ENCODE data around the gene NPBWR2. TPM values are rescaled to one million over a fixed set of nuclear protein-coding genes. Genes with fewer than 3 reads are reported as not detected.

Gene NPBWR2
- total and polyA plus RNA-seq, 2 donors (not counting 1 experiment from before 2014, with no cell fraction given), result not detected

- TF ChIP-seq CTCF (conservative IDR thresholded peaks at IDR 0.05 in 1 of 2, IDR thresholded peaks at IDR 0.05 in 1 of 2; ENCODE audit: low read depth in 1 of 2, low read length in 2 of 2) (no peak), EZH2 (IDR thresholded peaks at IDR 0.05; ENCODE audit: low read length, missing control alignments) (no peak)
- Histone ChIP-seq H3K9ac (ENCODE audit: insufficient read depth, low read length) (no peak overlapping the region), H3K9me3 (ENCODE audit: control insufficient read depth, insufficient read depth, low read depth, low read length) (no peaks in the 10 kb centered on the region), H3K4me2 (ENCODE audit: extremely low read depth, insufficient read depth, low read length) (no peak overlapping the region), H3K79me2 (ENCODE audit: control insufficient read depth, insufficient read depth, low read length) (no peaks in the 10 kb centered on the region), H3K4me3 (replicated peaks in 1 of 4; ENCODE audit: control extremely low read depth in 1 of 4, insufficient read depth in 1 of 4, low read depth in 3 of 4, low read length in 4 of 4) (no peak overlapping the region), H3K36me3 (ENCODE audit: control insufficient read depth, insufficient read depth, low read length) (no peaks in the 10 kb centered on the region), H4K20me1 (ENCODE audit: control insufficient read depth, extremely low read depth, insufficient read depth, low read length) (no peaks in the 10 kb centered on the region), H2AFZ (ENCODE audit: low read length) (no peak overlapping the region), H3K27me3 (ENCODE audit: control insufficient read depth, insufficient read depth, low read length) (peaks cover 31% of the 10 kb centered on the region), H3K27ac (ENCODE audit: insufficient read depth, low read length) (no peak overlapping the region), H3K4me1 (ENCODE audit: control insufficient read depth, extremely low read depth, insufficient read depth, low read length) (no peaks in the 10 kb centered on the region)
- DNase-seq (ENCODE audit: low read depth in 2 of 2), result no peak
Observed at GRCh38 chr20:64104667-64105451, 2.5 kb downstream of the NPBWR2 start.

GRCh38 chr20:64103871-64104666 lies 3.3 kb downstream of the NPBWR2 start:
- Histone ChIP-seq H3K27ac (ENCODE audit: insufficient read depth, low read length) (no peak overlapping the region), H3K4me3 (replicated peaks in 1 of 4; ENCODE audit: control extremely low read depth in 1 of 4, insufficient read depth in 1 of 4, low read depth in 3 of 4, low read length in 4 of 4) (no peak overlapping the region), H3K4me1 (ENCODE audit: control insufficient read depth, extremely low read depth, insufficient read depth, low read length) (no peaks in the 10 kb centered on the region), H3K36me3 (ENCODE audit: control insufficient read depth, insufficient read depth, low read length) (no peaks in the 10 kb centered on the region), H3K27me3 (ENCODE audit: control insufficient read depth, insufficient read depth, low read length) (peaks cover 31% of the 10 kb centered on the region), H3K79me2 (ENCODE audit: control insufficient read depth, insufficient read depth, low read length) (no peaks in the 10 kb centered on the region), H3K9me3 (ENCODE audit: control insufficient read depth, insufficient read depth, low read depth, low read length) (no peaks in the 10 kb centered on the region), H3K9ac (ENCODE audit: insufficient read depth, low read length) (no peak overlapping the region), H3K4me2 (ENCODE audit: extremely low read depth, insufficient read depth, low read length) (no peak overlapping the region), H4K20me1 (ENCODE audit: control insufficient read depth, extremely low read depth, insufficient read depth, low read length) (no peaks in the 10 kb centered on the region), H2AFZ (ENCODE audit: low read length) (no peak overlapping the region)
- DNase-seq (ENCODE audit: low read depth in 2 of 2), result no peak
- TF ChIP-seq CTCF (conservative IDR thresholded peaks at IDR 0.05 in 1 of 2, IDR thresholded peaks at IDR 0.05 in 1 of 2; ENCODE audit: low read depth in 1 of 2, low read length in 2 of 2) (no peak), EZH2 (IDR thresholded peaks at IDR 0.05; ENCODE audit: low read length, missing control alignments) (no peak)

GRCh38 chr20:64102647-64103354 lies 4.6 kb downstream of the NPBWR2 start:
- Histone ChIP-seq H3K4me2 (ENCODE audit: extremely low read depth, insufficient read depth, low read length) (no peak overlapping the region), H4K20me1 (ENCODE audit: control insufficient read depth, extremely low read depth, insufficient read depth, low read length) (no peaks in the 10 kb centered on the region), H3K9ac (ENCODE audit: insufficient read depth, low read length) (no peak overlapping the region), H3K79me2 (ENCODE audit: control insufficient read depth, insufficient read depth, low read length) (no peaks in the 10 kb centered on the region), H3K9me3 (ENCODE audit: control insufficient read depth, insufficient read depth, low read depth, low read length) (no peaks in the 10 kb centered on the region), H3K36me3 (ENCODE audit: control insufficient read depth, insufficient read depth, low read length) (no peaks in the 10 kb centered on the region), H3K4me1 (ENCODE audit: control insufficient read depth, extremely low read depth, insufficient read depth, low read length) (no peaks in the 10 kb centered on the region), H3K4me3 (replicated peaks in 1 of 4; ENCODE audit: control extremely low read depth in 1 of 4, insufficient read depth in 1 of 4, low read depth in 3 of 4, low read length in 4 of 4) (no peak overlapping the region), H2AFZ (ENCODE audit: low read length) (no peak overlapping the region), H3K27me3 (ENCODE audit: control insufficient read depth, insufficient read depth, low read length) (peaks cover 31% of the 10 kb centered on the region), H3K27ac (ENCODE audit: insufficient read depth, low read length) (no peak overlapping the region)
- DNase-seq (ENCODE audit: low read depth in 2 of 2), result no peak
- no peak for TF ChIP-seq EZH2 (IDR thresholded peaks at IDR 0.05; ENCODE audit: low read length, missing control alignments)
- no peak for TF ChIP-seq CTCF (conservative IDR thresholded peaks at IDR 0.05 in 1 of 2, IDR thresholded peaks at IDR 0.05 in 1 of 2; ENCODE audit: low read depth in 1 of 2, low read length in 2 of 2)
